PFSK-1 (cell line): ENCODE results near the gene PIK3C3.

ENCODE experiments used
- FOXP2 ChIP-seq: optimal IDR thresholded peaks from 2 replicates; pipeline ENCODE3; 2011; ENCODE audit warnings: borderline replicate concordance, control low read depth, inconsistent platforms; ENCODE audit not compliant: insufficient read depth; ENCODE audit errors: extremely low read length, extremely low read depth
- POLR2AphosphoS5 ChIP-seq: IDR thresholded peaks from 2 replicates; pipeline ENCODE4 v1.6.1; 2012; ENCODE audit warnings: low read depth, mild to moderate bottlenecking, control low read depth, low read length, moderate library complexity
- SIN3A ChIP-seq: IDR thresholded peaks from 2 replicates; pipeline ENCODE4 v1.6.1; 2012; ENCODE audit warnings: mild to moderate bottlenecking, low read length, moderate library complexity, borderline replicate concordance; ENCODE audit not compliant: insufficient read depth
- TAF1 ChIP-seq: IDR thresholded peaks from 2 replicates; pipeline ENCODE4 v1.6.1; 2012; ENCODE audit warnings: low read length, control low read depth, borderline replicate concordance; ENCODE audit not compliant: insufficient read depth
- TF ChIP-seq, protein P1 (sequence below), 2 experiments: IDR thresholded peaks; 2 replicates each; pipeline versions ENCODE4 v1.6.1 to v1.8.0; 2011 to 2012; ENCODE audit warnings: low read depth in 2 of 2, low read length in 2 of 2, control low read depth in 1 of 2, inconsistent platforms in 1 of 2, mild to moderate bottlenecking in 1 of 2, moderate library complexity in 1 of 2; ENCODE audit not compliant: insufficient read depth in 1 of 2

The PIK3C3 gene

GRCh38 chr18:41996020-41996419 lies 41.0 kb downstream of the PIK3C3 start:
- TF ChIP-seq TAF1 = no peak

DNA sequence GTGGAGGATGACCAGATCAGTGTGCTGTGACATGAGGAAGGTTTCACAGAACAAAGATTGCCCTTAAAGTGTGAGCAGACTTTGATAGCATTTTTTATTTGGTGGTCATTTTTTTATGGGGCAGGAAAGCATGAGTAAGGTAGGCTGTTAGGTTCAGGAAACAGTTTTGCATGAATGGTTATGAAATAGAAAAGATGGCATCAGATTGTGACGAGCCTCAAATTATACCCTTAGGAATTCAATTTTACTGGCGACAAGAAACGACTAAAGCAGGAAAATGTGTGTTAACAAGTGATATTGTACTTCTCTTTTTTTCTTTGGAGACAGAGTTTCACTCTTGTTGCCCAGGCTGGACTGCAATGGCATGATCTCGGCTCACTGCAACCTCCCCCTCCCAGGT lies 44.7 kb downstream of the PIK3C3 start:
- TF ChIP-seq, protein P1, sequence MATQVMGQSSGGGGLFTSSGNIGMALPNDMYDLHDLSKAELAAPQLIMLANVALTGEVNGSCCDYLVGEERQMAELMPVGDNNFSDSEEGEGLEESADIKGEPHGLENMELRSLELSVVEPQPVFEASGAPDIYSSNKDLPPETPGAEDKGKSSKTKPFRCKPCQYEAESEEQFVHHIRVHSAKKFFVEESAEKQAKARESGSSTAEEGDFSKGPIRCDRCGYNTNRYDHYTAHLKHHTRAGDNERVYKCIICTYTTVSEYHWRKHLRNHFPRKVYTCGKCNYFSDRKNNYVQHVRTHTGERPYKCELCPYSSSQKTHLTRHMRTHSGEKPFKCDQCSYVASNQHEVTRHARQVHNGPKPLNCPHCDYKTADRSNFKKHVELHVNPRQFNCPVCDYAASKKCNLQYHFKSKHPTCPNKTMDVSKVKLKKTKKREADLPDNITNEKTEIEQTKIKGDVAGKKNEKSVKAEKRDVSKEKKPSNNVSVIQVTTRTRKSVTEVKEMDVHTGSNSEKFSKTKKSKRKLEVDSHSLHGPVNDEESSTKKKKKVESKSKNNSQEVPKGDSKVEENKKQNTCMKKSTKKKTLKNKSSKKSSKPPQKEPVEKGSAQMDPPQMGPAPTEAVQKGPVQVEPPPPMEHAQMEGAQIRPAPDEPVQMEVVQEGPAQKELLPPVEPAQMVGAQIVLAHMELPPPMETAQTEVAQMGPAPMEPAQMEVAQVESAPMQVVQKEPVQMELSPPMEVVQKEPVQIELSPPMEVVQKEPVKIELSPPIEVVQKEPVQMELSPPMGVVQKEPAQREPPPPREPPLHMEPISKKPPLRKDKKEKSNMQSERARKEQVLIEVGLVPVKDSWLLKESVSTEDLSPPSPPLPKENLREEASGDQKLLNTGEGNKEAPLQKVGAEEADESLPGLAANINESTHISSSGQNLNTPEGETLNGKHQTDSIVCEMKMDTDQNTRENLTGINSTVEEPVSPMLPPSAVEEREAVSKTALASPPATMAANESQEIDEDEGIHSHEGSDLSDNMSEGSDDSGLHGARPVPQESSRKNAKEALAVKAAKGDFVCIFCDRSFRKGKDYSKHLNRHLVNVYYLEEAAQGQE (IDR thresholded peaks at IDR 0.05; ENCODE audit: insufficient read depth in 1 of 2, low read depth in 2 of 2, low read length in 2 of 2) = no peak
- TF ChIP-seq TAF1 (no peak), SIN3A (no peak), FOXP2 (no peak), POLR2AphosphoS5 (no peak)

DNA sequence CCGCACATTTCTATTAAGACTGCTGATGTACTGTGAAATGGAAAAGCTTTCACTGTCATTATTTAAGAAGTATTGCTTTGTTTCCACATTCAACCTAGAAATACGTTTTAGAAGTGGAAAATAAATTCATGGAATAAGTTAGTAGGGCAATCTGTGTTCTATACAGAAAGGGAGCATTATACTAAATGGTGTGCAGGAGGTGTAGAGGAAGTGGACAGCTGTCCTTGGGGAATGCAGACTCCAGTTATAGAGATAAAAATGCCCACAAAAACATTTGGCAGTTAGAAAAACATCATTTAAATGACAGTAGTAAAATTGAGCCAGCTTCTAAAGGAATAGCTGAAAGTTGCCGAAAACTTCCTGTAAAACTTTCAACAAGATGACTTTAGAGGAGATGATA lies 46.8 kb downstream of the PIK3C3 start:
- TF ChIP-seq SIN3A (no peak), POLR2AphosphoS5 (no peak), FOXP2 (no peak), TAF1 (no peak)
- TF ChIP-seq, protein P1 (IDR thresholded peaks at IDR 0.05; ENCODE audit: insufficient read depth in 1 of 2, low read depth in 2 of 2, low read length in 2 of 2) = no peak

DNA sequence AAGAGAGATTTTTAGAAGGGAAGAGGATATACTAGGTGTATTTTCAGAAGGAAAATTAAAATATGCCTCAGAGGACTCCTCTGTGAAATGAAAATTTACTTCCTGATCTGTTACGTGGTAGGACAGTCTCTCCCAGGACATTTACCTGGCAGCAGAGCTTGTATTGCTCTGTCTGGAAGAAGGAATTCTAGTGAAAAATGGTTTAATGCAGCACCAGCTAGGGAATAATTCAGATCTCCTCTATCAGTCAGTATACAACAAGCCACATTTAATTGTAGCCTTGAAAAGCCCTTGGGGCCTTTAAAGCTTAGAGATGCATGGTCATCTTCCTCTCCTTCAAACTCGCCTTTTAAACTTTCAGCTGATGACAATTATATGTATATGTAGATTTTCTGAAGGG lies 49.6 kb downstream of the PIK3C3 start:
- TF ChIP-seq FOXP2 (no peak), TAF1 (no peak)
- TF ChIP-seq, protein P1 (IDR thresholded peaks at IDR 0.05; ENCODE audit: insufficient read depth in 1 of 2, low read depth in 2 of 2, low read length in 2 of 2) = no peak

DNA sequence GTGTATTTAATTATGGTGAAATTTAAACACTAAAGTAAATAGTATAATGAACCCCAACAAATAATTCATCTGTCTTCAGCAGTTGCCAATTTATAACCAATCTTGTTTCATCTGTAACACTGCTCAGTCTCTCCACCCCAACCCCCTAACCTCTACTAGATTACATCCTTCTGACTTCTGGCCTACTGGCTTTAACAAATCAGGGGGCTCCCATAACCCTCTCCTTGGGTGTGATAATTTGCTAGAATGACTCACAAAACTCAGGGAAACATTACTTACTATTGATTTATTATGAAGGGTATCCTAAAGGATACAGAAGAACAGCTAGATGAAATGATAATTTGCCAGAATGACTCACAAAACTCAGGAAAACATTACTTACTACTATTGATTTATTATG lies 50.7 kb downstream of the PIK3C3 start:
- no peak for TF ChIP-seq POLR2AphosphoS5
- TF ChIP-seq SIN3A = no peak
- TF ChIP-seq FOXP2 = no peak
- TF ChIP-seq TAF1 = no peak
- TF ChIP-seq, protein P1 (IDR thresholded peaks at IDR 0.05; ENCODE audit: insufficient read depth in 1 of 2, low read depth in 2 of 2, low read length in 2 of 2) = no peak

DNA sequence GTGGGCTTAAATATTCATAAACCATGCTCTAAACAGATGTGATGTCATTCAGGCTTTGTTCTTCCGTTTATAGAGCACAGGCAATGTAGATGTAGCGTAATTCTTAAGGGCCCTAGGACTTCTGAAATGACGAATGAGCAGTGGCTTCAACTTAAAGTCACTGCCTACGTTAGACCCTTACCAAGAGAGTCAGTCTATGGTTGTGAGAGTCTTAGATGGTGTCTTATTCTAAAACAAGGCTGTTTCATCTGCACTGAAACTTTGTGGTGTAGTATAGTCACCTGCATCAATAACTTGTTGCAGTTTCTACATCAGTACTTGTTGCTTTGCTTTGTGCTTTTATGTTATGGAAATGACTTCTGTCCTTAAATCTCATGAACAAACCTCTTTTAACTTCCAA lies 56.0 kb downstream of the PIK3C3 start:
- TF ChIP-seq SIN3A = no peak
- no peak for TF ChIP-seq TAF1
- TF ChIP-seq FOXP2 = no peak
- TF ChIP-seq POLR2AphosphoS5 = no peak
- TF ChIP-seq, protein P1 (IDR thresholded peaks at IDR 0.05; ENCODE audit: insufficient read depth in 1 of 2, low read depth in 2 of 2, low read length in 2 of 2) = no peak
